Breast epithelium (tissue), 4 donors: Measurements from ENCODE around the gene SMARCAD1. TPM values are rescaled to one million over a fixed set of nuclear protein-coding genes. Genes with fewer than 3 reads are reported as not detected.
"Not testable (repeated sequence)": the region's sequence is repeated elsewhere in the genome, so short reads cannot be mapped to it uniquely, and the experiment has no call there.

Experiments
- DNase-seq, 2 donors: peaks; one replicate each; pipeline ENCODE4 v3.0.0-alpha.2; 2019; ENCODE audit warnings: low spot score in 2 of 2
- H3K27ac ChIP-seq, 2 donors: fragments of 200-600 bp; sonication (generic) in 1 of 2; one replicate each; pipeline ENCODE4 v1.5.1; 2016 to 2019; ENCODE audit warnings: mild to moderate bottlenecking in 1 of 2
- H3K27me3 ChIP-seq, 2 donors: fragments of 200-600 bp; sonication (generic) in 1 of 2; one replicate each; pipeline versions ENCODE4 v1.5.1 to v1.6.0; 2017 to 2019; ENCODE audit warnings: control low read depth in 1 of 2, mild to moderate bottlenecking in 1 of 2
- H3K36me3 ChIP-seq: fragments of 200-600 bp; one replicate; pipeline ENCODE4 v1.5.1; 2019
- H3K4me1 ChIP-seq, 2 donors: fragments of 200-600 bp; sonication (generic); one replicate each; pipeline ENCODE4 v1.5.1; 2016 to 2019; ENCODE audit warnings: control low read depth in 1 of 2
- H3K4me3 ChIP-seq, 3 donors: fragments of 200-600 bp; sonication (generic); 1 replicate in 2 of 3; 2 replicates in 1 of 3; pipeline ENCODE4 v1.5.1; 2016 to 2019; ENCODE audit warnings: mild to moderate bottlenecking in 3 of 3, moderate library complexity in 2 of 3
- H3K9me3 ChIP-seq, 2 donors: fragments of 200-600 bp; sonication (generic) in 1 of 2; one replicate each; pipeline ENCODE4 v1.5.1; 2016 to 2019; ENCODE audit warnings: control low read depth in 1 of 2
- CTCF ChIP-seq, 3 donors: fragments of 450-650 bp; IDR thresholded peaks; one replicate each; pipeline ENCODE4 v1.5.1; 2016 to 2017; ENCODE audit warnings: antibody characterized with exemption in 3 of 3, mild to moderate bottlenecking in 3 of 3, moderate library complexity in 3 of 3
- POLR2A ChIP-seq: fragments of 450-650 bp; IDR thresholded peaks from one replicate; pipeline ENCODE4 v1.6.1; 2016; ENCODE audit warnings: antibody characterized with exemption, mild to moderate bottlenecking, moderate library complexity
- POLR2AphosphoS5 ChIP-seq, 3 donors: sonication (generic); formaldehyde crosslinking; IDR thresholded peaks; one replicate each; pipeline ENCODE4 v1.6.1; 2017; ENCODE audit warnings: antibody characterized with exemption in 3 of 3
- intact Hi-C: fragments of 100-400 bp; cut with DNase I; formaldehyde crosslinking; loops from one replicate; pipeline ENCODE4 v1.15.1; 2023; ENCODE audit warnings: low total_unique reads
- total RNA-seq, 3 donors: library from RNA; depleted of rRNA; stranded (reverse); fragments of >200 nt; gene quantifications; one replicate each; pipeline ENCODE4 v1.1.0, GENCODE V29; 2016

Gene SMARCAD1
- total RNA-seq, 3 donors from 2014 or later, result 18.4 to 41.4 (median 32.1) TPM

- TF ChIP-seq POLR2AphosphoS5 (IDR thresholded peaks at IDR 0.05) (no peak), CTCF (IDR thresholded peaks at IDR 0.05) (no peak), POLR2A (no peak)
- H3K27ac ChIP-seq, result no peak overlapping the region
- H3K27me3 ChIP-seq, result no peaks in the 10 kb centered on the region
- no peaks in the 10 kb centered on the region for H3K4me1 ChIP-seq
- H3K4me3 ChIP-seq, result no peak overlapping the region
- intact Hi-C loops, result no loop called here
- peaks cover 4% of the 10 kb centered on the region for H3K36me3 ChIP-seq
- H3K9me3 ChIP-seq, result no peaks in the 10 kb centered on the region
- DNase-seq, result no peak
Observed at GRCh38 chr4:94284889-94285288, 77.2 kb downstream of the SMARCAD1 start.

GRCh38 chr4:94285666-94286065, 78.0 kb downstream of the SMARCAD1 start:
- H3K4me1 ChIP-seq, result no peaks in the 10 kb centered on the region
- DNase-seq, result no peak
- intact Hi-C loops, result no loop called here
- TF ChIP-seq POLR2A, result no peak
- no peak for TF ChIP-seq POLR2AphosphoS5 (IDR thresholded peaks at IDR 0.05)
- TF ChIP-seq CTCF (IDR thresholded peaks at IDR 0.05), result no peak
- H3K9me3 ChIP-seq, result no peaks in the 10 kb centered on the region
- H3K36me3 ChIP-seq, result peaks cover 4% of the 10 kb centered on the region
- H3K27ac ChIP-seq, result no peak overlapping the region
- no peaks in the 10 kb centered on the region for H3K27me3 ChIP-seq
- no peak overlapping the region for H3K4me3 ChIP-seq

GRCh38 chr4:94290245-94290644, 82.6 kb downstream of the SMARCAD1 start:
- H3K27ac ChIP-seq, result no peak overlapping the region
- no peak overlapping the region for H3K4me3 ChIP-seq
- DNase-seq, result no peak
- H3K27me3 ChIP-seq, result no peaks in the 10 kb centered on the region
- H3K36me3 ChIP-seq, result no peaks in the 10 kb centered on the region
- H3K9me3 ChIP-seq, result no peaks in the 10 kb centered on the region
- TF ChIP-seq POLR2A, result no peak
- TF ChIP-seq POLR2AphosphoS5 (IDR thresholded peaks at IDR 0.05), result no peak
- no peak for TF ChIP-seq CTCF (IDR thresholded peaks at IDR 0.05)
- intact Hi-C loops, result no loop called here
- no peaks in the 10 kb centered on the region for H3K4me1 ChIP-seq

GRCh38 chr4:94293981-94294380, 86.3 kb downstream of the SMARCAD1 start:
- H3K9me3 ChIP-seq, H3K27me3 ChIP-seq, H3K4me1 ChIP-seq, DNase-seq, H3K4me3 ChIP-seq, intact Hi-C loops, H3K36me3 ChIP-seq, H3K27ac ChIP-seq: not testable (repeated sequence)

GRCh38 chr4:94295473-94295872, 87.8 kb downstream of the SMARCAD1 start:
- H3K4me1 ChIP-seq, H3K36me3 ChIP-seq, DNase-seq, H3K9me3 ChIP-seq, H3K4me3 ChIP-seq, H3K27me3 ChIP-seq, intact Hi-C loops, H3K27ac ChIP-seq: not testable (repeated sequence)

- no peak overlapping the region for H3K4me3 ChIP-seq
- no peak overlapping the region for H3K27ac ChIP-seq
- no peak for DNase-seq
- no peaks in the 10 kb centered on the region for H3K36me3 ChIP-seq
- no peaks in the 10 kb centered on the region for H3K9me3 ChIP-seq
- H3K27me3 ChIP-seq, result no peaks in the 10 kb centered on the region
- H3K4me1 ChIP-seq, result no peaks in the 10 kb centered on the region
- intact Hi-C loops, result no loop called here
- no peak for TF ChIP-seq CTCF (IDR thresholded peaks at IDR 0.05)
- TF ChIP-seq POLR2A, result no peak
- no peak for TF ChIP-seq POLR2AphosphoS5 (IDR thresholded peaks at IDR 0.05)
Observed at GRCh38 chr4:94298725-94299252, 91.1 kb downstream of the SMARCAD1 start.
